Measurements from ENCODE around the gene GPC5. TPM values are rescaled to one million over a fixed set of nuclear protein-coding genes. Genes with fewer than 3 reads are reported as not detected.

The GPC5 gene
- total and polyA plus RNA-seq, 2 of the 8 experiments (the other 6 are each of a cell fraction or from before 2014, with no cell fraction given): 0.20 to 0.39 TPM

GRCh38 chr13:91632086-91632485 is 233.7 kb downstream of the GPC5 start:
- no peaks in the 10 kb centered on the region for H3K4me1 ChIP-seq (replicated peaks in 1 of 4; ENCODE audit: control insufficient read depth in 3 of 4, insufficient read depth in 4 of 4, low read length in 3 of 4)
- ChIA-PET CTCF (ENCODE audit: partially characterized antibody) (interaction anchor here (0.8 to 1.5 kb wide), 2 partner anchors 15 to 94 kb away, joined by 3 to 4 read pairs; no protein-coding TSS in a partner anchor), POLR2A (ENCODE audit: partially characterized antibody) (no interaction called here)
- no peak overlapping the region for H3K4me3 ChIP-seq (ENCODE audit: extremely low read depth in 1 of 4, insufficient read depth in 2 of 4, low read depth in 3 of 4, low read length in 4 of 4)
- H3K4ac ChIP-seq (replicated peaks; ENCODE audit: insufficient read length, low read depth, low read length): no peak overlapping the region
- H2BK20ac ChIP-seq (ENCODE audit: low read length): no peak overlapping the region
- no peak overlapping the region for H3K9ac ChIP-seq (replicated peaks in 1 of 4; ENCODE audit: extremely low read depth in 1 of 4, low read depth in 3 of 4, low read length in 3 of 4)
- H2AFZ ChIP-seq (ENCODE audit: low read length): no peak overlapping the region
- H3K14ac ChIP-seq (ENCODE audit: insufficient read length): no peak overlapping the region
- H3K79me1 ChIP-seq (ENCODE audit: low read depth, low read length): no peaks in the 10 kb centered on the region
- no peak overlapping the region for H2BK120ac ChIP-seq (replicated peaks; ENCODE audit: low read depth, low read length)
- H3K18ac ChIP-seq (ENCODE audit: extremely low read depth, low read length): no peak overlapping the region
- H4K20me1 ChIP-seq (replicated peaks in 1 of 2; ENCODE audit: control insufficient read depth in 1 of 2, insufficient read depth in 2 of 2, low read length in 2 of 2): no peaks in the 10 kb centered on the region
- H2BK15ac ChIP-seq (ENCODE audit: low read length): no peak overlapping the region
- no peak overlapping the region for H2BK12ac ChIP-seq (ENCODE audit: low read depth, low read length)
- H4K5ac ChIP-seq (ENCODE audit: insufficient read length, low read depth, low read length): no peak overlapping the region
- H2AK5ac ChIP-seq (ENCODE audit: low read depth, low read length): no peak overlapping the region
- H3K9me3 ChIP-seq (ENCODE audit: insufficient read depth in 2 of 2, low read depth in 1 of 2, low read length in 1 of 2): no peaks in the 10 kb centered on the region
- DNase-seq (ENCODE audit: low read depth in 1 of 2, low spot score in 2 of 2) (no peak), FAIRE-seq (no peak)
- H3K23me2 ChIP-seq (ENCODE audit: low read depth, low read length): no peaks in the 10 kb centered on the region
- H3K23ac ChIP-seq (ENCODE audit: insufficient read length): no peak overlapping the region
- no peak overlapping the region for H2BK5ac ChIP-seq (ENCODE audit: low read depth, low read length)
- H4K91ac ChIP-seq (replicated peaks; ENCODE audit: insufficient read length, low read length): no peak overlapping the region
- no peaks in the 10 kb centered on the region for H3K79me2 ChIP-seq (ENCODE audit: control insufficient read depth in 1 of 2, insufficient read depth in 2 of 2, low read length in 2 of 2)
- no peaks in the 10 kb centered on the region for H3K27me3 ChIP-seq (replicated peaks in 1 of 4; ENCODE audit: control insufficient read depth in 3 of 4, extremely low read depth in 1 of 4, insufficient read depth in 3 of 4, low read length in 3 of 4)
- WGBS, 2 experiments (ENCODE audit: extremely low coverage in 1 of 2, insufficient coverage in 1 of 2, insufficient read length in 1 of 2, insufficient replicate concordance in 2 of 2, low coverage in 1 of 2, low lambda C conversion rate in 2 of 2, missing lambda C conversion rate in 1 of 2): 94% methylated on average over 3 of the region's 3 CpGs; no CpG with 5 or more reads in 1 of the 2 experiments
- no peak overlapping the region for H3K27ac ChIP-seq (ENCODE audit: low read depth, low read length)
- no peak overlapping the region for H4K8ac ChIP-seq (ENCODE audit: extremely low read depth, insufficient read depth, low read length)
- no peak overlapping the region for H3K4me2 ChIP-seq (ENCODE audit: insufficient read depth in 1 of 2, low read depth in 2 of 2, low read length in 2 of 2)
- H3K36me3 ChIP-seq (ENCODE audit: control insufficient read depth in 2 of 4, insufficient read depth in 4 of 4, low read length in 3 of 4): no peaks in the 10 kb centered on the region
- no peak overlapping the region for H3K56ac ChIP-seq (replicated peaks; ENCODE audit: insufficient read length, low read depth, low read length)
- TF ChIP-seq RNF2 (IDR thresholded peaks at IDR 0.05; ENCODE audit: borderline replicate concordance, low read depth, low read length, missing control alignments, poor library complexity, severe bottlenecking) (no peak), NRF1 (IDR thresholded peaks at IDR 0.05; ENCODE audit: low read depth, low read length) (no peak), POLR2A (IDR thresholded peaks at IDR 0.05; ENCODE audit: control extremely low read depth in 1 of 2, low read depth in 2 of 2, low read length in 2 of 2) (no peak), USF2 (IDR thresholded peaks at IDR 0.05; ENCODE audit: low read length) (no peak), BCL11A (IDR thresholded peaks at IDR 0.05; ENCODE audit: low read depth in 2 of 2, low read length in 2 of 2) (no peak), POU5F1 (IDR thresholded peaks at IDR 0.05; ENCODE audit: low read depth, low read length) (no peak), ATF2 (IDR thresholded peaks at IDR 0.05; ENCODE audit: low read length) (no peak), EP300 (IDR thresholded peaks at IDR 0.05; ENCODE audit: borderline replicate concordance in 1 of 2, low read depth in 2 of 2, low read length in 2 of 2) (no peak), KDM1A (IDR thresholded peaks at IDR 0.05; ENCODE audit: borderline replicate concordance, low read length) (no peak), SIX5 (IDR thresholded peaks at IDR 0.05; ENCODE audit: low read depth, low read length) (no peak), FOSL1 (IDR thresholded peaks at IDR 0.05; ENCODE audit: insufficient read depth, low read depth, low read length) (no peak)

Data from H1 (cell line).